Smooth muscle cell of the umbilical artery (primary cell): ENCODE measurements around the gene SLC10A3. TPM values are rescaled to one million over a fixed set of nuclear protein-coding genes. Genes with fewer than 3 reads are reported as not detected.

Experiments
- total RNA-seq: library from RNA; depleted of rRNA; stranded (reverse); fragments of >200 nt; gene quantifications from 2 replicates; pipeline ENCODE4 v1.2.3, GENCODE V29; 2014

Gene SLC10A3, protein sequence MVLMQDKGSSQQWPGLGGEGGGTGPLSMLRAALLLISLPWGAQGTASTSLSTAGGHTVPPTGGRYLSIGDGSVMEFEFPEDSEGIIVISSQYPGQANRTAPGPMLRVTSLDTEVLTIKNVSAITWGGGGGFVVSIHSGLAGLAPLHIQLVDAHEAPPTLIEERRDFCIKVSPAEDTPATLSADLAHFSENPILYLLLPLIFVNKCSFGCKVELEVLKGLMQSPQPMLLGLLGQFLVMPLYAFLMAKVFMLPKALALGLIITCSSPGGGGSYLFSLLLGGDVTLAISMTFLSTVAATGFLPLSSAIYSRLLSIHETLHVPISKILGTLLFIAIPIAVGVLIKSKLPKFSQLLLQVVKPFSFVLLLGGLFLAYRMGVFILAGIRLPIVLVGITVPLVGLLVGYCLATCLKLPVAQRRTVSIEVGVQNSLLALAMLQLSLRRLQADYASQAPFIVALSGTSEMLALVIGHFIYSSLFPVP
- 29.1 and 54.4 TPM in 2 replicates for total RNA-seq

DNA sequence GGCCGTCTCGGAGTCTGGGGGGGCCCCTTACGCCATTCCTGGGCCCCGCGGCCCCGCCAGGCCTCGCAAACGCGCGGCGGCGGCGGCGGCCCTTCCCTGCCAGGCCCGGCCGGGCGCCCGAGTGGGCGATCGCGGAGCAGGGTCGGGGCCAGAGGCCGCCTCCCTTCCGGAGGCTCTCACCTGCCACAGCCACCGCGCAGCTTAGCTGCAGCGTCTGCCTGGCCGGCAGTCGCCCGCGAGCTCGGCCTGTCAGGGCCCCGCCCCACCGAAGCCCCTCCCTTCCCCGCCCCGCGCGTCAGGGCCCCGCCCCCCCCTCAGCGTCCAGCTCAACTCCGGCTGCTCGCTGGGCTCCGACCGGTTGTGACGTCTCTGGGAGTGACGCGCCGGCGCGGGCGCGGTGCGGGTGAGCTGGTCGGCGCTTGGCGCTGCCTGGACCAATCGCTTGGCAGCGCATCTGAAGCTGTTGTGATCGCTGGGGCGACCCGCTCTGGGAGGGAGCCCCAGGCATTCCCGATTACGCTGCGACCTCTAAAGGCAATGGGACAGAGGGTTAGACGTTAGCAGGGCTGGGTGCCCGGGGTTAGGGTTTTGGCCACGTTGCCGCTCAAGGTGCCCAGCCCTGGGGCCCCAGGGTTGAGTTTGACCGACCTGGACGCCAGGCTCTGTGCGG lies at the start of gene SLC10A3:
Gene SLC10A3 (minus strand): TSS at position 216 of the 670 bp plus-strand sequence. CDS start 1,689 bp downstream, outside the sequence.

DNA sequence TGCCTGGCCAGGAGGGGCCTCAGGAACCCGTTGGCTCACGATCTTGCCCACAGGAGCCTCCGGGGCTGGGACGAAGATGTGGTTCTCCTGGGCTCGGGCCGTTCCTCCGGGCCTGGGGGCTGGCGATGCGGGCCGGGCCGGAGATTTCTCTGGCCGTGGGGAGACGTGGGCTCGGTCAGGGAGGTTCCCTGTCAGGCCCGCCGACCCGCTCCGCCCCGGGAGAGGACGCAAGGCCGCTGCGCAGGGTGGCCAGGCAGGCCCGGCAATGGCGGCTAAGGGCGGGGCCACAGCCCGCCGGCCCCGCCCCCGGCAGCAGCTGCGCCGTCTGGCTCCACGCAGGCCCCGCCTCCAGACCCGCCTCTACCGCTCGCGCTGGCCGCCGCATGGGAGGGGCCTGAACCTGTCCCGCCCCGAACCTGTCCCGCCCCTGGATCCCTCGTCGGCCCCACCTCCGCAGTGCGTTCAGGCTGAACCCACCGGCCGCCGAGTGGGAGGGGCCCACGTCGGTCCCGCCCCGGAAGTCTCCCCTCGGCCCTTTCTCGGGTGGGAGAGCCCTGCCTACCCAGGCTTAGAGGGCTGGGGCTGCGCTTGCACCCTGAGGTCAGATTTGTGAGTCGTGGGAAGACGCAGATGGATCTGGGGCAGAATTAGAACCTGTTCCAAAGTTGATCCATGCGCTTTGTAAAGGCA lies 25.7 kb upstream of the SLC10A3 start, which contains the start of gene FAM3A:
Gene FAM3A (minus strand): TSS at position 267 of the 690 bp plus-strand sequence. CDS start 460 bp downstream, outside the sequence.

DNA sequence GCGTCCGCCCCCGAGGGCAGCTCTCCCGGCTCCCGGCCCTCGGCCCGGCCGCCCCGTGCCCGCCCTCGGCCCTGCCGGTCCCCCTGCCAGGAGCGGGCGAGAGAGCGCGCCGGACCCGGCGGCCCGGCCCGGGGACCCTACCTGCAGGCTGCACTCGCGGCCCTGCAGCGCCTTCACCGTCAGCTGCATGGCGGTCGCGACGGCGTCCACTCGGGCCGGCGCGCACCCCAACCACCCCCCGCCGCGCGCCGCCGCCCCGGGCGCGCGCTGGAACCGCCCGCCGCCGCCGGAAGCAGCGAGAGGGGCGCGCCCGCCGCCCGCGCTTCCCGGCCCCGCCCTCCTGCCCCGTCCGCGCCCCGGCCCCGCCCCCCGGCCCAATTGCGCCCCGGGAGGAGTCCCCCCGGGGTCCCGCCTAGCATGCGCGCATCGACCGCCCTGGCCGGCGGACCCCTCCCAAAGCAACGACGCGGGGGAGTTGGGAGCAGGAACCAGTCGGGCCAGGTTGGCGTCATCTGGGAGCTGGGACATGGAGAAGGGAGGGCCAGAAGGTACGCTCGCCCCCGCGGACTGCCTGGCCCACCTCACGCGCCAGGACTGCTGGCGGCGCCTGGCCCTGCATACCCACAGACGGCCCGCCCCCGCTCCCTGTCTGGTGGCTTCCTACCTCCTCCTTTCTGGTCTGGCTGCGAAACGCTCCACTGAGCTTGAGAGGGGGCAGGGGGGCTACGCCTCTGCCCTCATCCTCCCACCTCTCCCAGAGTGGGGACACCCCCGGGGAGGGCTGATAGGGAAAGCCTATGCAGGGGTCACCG lies 3.8 kb downstream of the SLC10A3 start, which contains the start of gene UBL4A:
Gene UBL4A (minus strand): TSS at position 220 of the 812 bp plus-strand sequence. CDS start 31 bp downstream, at position 189.

DNA sequence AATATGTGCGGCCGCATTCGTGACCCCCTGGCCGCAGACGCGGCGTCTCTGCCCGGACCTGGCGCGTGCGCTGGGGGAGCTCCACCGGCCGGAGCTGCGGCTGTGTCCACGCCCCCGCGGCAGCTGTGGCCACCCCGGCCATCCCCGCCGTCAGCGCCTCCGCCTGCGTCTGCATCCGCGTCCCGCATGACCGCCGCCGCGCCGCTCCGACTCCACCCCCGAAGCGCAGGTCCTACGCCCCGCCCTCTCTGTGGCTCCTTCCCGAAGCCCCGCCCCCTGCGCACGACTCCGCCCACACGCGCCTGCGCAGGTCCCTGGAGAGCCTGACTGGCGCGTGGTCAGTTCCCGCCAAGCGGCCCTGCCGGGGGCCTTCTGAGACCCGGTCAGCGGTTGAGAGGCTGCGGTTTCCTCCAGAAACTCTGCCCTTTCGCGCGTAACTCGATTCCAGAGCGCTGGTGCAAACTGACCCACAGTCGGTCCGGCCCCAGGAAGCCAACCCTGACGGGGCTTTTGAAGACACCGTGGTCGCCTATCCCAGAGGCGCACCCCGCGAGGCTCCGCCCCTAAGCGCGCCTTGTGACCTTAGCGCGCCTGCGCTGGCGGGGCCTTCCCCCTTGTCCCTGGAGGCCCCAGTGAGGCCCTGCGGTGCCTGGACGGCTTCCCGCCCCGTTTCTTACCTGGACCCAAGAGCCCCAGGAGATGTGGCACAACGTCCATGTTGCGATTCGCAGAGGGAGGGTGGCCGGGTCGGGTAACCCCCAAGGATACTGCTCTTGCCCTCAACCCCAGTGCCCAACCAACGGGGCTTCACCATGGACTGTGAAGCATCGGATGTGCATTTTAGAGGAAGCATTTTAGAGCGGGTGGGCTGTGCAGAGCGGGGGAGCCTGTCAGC lies 11.5 kb downstream of the SLC10A3 start, which contains the start of gene LAGE3:
Gene LAGE3 (minus strand): TSS at position 554 of the 895 bp plus-strand sequence. CDS start 366 bp downstream, at position 188.

DNA sequence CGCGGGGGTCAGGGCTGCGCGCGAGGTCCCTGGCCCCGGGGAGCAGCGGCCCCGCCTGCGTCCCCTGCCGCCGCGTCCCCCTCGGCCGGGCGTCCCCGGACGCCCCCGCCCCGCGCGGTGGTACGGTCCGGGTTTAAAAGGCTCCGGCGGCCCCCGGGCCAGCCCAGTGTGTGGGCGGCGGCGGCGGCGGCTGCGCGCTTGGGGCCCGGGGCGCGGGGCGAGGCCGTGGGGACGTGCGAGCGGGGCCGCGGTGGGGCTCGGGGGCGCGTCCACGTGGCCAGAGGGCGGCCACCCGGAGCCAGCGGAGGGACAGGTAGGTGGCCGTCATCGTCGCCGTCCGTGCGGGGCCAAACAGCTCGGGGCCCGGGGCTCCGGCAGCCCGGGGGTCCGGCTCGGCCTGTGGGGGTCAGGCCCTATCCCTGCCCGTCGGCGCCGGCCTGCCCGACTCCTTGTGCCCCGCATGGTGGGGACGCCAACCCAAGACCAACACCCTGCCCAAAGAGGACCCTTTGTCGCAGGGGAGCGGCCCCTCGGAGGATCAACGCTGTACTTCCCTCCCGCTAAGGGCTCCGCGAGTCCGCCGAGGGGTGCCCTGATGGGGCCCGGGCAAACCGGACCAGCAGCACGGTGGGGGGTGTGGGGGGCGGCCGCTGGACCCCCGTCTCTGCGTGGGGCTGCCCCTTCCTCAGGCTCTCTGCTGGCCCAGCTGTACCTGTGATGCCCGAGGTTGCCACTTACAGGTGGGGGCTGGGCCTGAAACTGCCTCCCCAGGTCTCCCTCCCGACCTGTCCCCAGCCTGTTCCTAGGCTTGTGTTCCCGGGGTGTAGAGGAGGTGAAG lies 32.1 kb downstream of the SLC10A3 start, which contains the start of gene PLXNA3:
Gene PLXNA3 (plus strand): TSS at position 166 of the 838 bp plus-strand sequence. CDS start 1,903 bp downstream, outside the sequence.

DNA sequence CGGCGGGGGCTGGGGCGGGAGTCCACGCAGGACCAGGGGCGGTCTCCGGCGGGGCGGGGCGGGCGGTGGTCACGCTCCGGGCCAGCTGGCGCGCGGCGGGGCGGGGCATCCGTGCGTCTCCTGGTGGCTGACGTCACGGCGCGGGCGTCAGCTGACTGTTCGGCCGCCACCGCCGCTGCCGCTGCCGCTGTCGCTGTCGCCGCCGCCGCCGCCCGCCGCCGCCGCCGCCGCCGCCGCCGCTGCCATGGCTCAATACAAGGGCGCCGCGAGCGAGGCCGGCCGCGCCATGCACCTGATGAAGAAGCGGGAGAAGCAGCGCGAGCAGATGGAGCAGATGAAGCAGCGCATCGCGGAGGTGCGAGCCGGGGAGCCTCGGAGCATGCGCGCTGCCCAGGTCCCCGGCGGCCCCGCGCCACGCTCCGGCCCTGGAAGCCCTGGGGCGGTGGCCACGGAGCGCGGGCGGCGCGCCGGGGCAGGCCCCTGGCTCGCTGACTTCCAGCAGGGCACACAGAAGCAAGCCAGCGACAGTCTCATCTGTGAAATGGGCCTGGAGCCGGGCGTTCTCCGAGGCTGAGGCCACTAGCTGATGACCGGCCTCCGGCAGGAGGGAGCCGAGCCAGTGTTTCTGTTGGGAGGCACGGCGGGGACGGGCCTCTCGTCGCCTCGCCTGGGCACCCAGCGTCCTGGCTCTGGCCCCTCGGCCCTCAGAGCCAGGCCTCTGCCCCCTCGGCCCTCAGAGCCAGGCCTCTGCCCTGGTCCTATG lies 46.3 kb downstream of the SLC10A3 start, which contains the start of gene FAM50A:
Gene FAM50A (plus strand): TSS at position 150 of the 763 bp plus-strand sequence. CDS start 95 bp downstream, at position 245.

Other genes with a start within 250 kb of the SLC10A3 start
- not detected in 2 replicates for gene OPN1MW3, start 233.0 kb downstream of the SLC10A3 start, total RNA-seq
- gene TEX28, start 195.5 kb downstream of the SLC10A3 start, total RNA-seq: not detected in 2 replicates
- not detected in 2 replicates for gene TKTL1, start 194.8 kb downstream of the SLC10A3 start, total RNA-seq
- 3,018 and 4,172 TPM in 2 replicates for gene FLNA, start 116.0 kb downstream of the SLC10A3 start, total RNA-seq
- gene EMD, start 111.3 kb downstream of the SLC10A3 start, total RNA-seq: 19.0 and 21.5 TPM in 2 replicates
- 3,679 and 4,783 TPM in 2 replicates for gene RPL10, start 92.3 kb downstream of the SLC10A3 start, total RNA-seq
- gene DNASE1L1, start 81.4 kb downstream of the SLC10A3 start, total RNA-seq: 116 and 119 TPM in 2 replicates
- gene TAFAZZIN, start 79.1 kb downstream of the SLC10A3 start, total RNA-seq: 14.8 and 15.2 TPM in 2 replicates
- 125 and 186 TPM in 2 replicates for gene ATP6AP1, start 62.0 kb downstream of the SLC10A3 start, total RNA-seq
- 102 and 174 TPM in 2 replicates for gene GDI1, start 53.5 kb downstream of the SLC10A3 start, total RNA-seq
- gene FAM50A, start 46.5 kb downstream of the SLC10A3 start, total RNA-seq: 73.1 and 81.4 TPM in 2 replicates
- 29.4 and 65.7 TPM in 2 replicates for gene PLXNA3, start 32.3 kb downstream of the SLC10A3 start, total RNA-seq
- 12.9 and 44.5 TPM in 2 replicates for gene LAGE3, start 11.3 kb downstream of the SLC10A3 start, total RNA-seq
- gene UBL4A, start 4.0 kb downstream of the SLC10A3 start, total RNA-seq: 55.2 and 63.8 TPM in 2 replicates
- gene FAM3A, start 25.6 kb upstream of the SLC10A3 start, total RNA-seq: 34.4 and 35.0 TPM in 2 replicates
- 52.6 and 106 TPM in 2 replicates for gene G6PD, start 56.2 kb upstream of the SLC10A3 start, total RNA-seq
- 13.7 TPM in 2 replicates for gene IKBKG, start 57.0 kb upstream of the SLC10A3 start, total RNA-seq
- not detected in 2 replicates for gene CTAG1A, start 94.5 kb upstream of the SLC10A3 start, total RNA-seq
- gene CTAG1B, start 128.7 kb upstream of the SLC10A3 start, total RNA-seq: not detected in 2 replicates
- gene CTAG2, start 162.9 kb upstream of the SLC10A3 start, total RNA-seq: 0.65 and 3.3 TPM in 2 replicates